GM12872 (cell line): ENCODE results near the gene PRPF40B.

Source experiments
- TF ChIP-seq, protein P1 (sequence below): IDR thresholded peaks from 3 replicates; pipeline ENCODE4 v1.5.1; 2011; ENCODE audit warnings: low read depth, mild to moderate bottlenecking, low read length, moderate library complexity; ENCODE audit not compliant: insufficient read depth

Gene PRPF40B

DNA sequence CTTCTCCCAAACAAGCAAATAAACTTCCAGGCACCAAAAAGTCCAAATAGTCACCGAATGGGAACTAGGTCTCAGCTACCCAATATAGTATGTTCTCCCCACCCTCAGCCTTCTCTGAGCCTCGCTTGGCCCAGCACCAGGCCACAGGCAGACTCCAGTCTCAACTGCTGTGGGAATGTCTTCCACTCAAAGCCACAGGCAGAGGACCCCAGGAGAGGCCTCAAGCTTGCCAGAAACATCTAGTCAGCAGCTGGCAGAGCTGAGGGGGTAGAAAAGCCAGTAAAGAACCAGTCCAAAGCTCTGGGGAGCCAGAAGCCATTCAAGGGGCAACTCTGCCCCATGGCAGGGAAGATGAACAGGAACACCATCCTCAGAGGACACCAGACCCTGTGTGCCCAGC lies 42.0 kb downstream of the PRPF40B start:
- TF ChIP-seq, protein P1, sequence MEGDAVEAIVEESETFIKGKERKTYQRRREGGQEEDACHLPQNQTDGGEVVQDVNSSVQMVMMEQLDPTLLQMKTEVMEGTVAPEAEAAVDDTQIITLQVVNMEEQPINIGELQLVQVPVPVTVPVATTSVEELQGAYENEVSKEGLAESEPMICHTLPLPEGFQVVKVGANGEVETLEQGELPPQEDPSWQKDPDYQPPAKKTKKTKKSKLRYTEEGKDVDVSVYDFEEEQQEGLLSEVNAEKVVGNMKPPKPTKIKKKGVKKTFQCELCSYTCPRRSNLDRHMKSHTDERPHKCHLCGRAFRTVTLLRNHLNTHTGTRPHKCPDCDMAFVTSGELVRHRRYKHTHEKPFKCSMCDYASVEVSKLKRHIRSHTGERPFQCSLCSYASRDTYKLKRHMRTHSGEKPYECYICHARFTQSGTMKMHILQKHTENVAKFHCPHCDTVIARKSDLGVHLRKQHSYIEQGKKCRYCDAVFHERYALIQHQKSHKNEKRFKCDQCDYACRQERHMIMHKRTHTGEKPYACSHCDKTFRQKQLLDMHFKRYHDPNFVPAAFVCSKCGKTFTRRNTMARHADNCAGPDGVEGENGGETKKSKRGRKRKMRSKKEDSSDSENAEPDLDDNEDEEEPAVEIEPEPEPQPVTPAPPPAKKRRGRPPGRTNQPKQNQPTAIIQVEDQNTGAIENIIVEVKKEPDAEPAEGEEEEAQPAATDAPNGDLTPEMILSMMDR, result no peak

DNA sequence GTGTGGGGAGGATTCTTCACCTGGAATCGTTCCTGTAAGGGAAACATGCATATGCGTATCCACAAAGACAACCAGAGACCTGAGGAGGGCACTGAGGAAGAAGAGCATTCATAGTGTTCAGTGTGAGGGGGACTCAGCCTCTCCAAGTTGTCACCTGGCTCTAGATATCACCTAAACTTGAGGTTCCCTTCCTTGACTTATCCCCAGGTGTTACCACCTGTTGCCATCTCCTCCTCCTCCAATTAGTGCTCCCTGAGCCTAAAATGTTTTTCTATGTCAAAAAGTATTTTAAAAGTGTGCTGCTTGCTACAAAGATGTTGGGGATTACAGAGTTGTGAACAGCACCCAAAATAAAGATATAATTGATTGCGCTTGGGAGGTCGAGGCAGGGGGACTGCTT lies 42.8 kb downstream of the PRPF40B start:
- TF ChIP-seq, protein P1, result no peak

GRCh38 chr12:49667325-49668090 lies 44.1 kb downstream of the PRPF40B start:
- TF ChIP-seq, protein P1, result no peak

GRCh38 chr12:49669796-49670195 lies 46.4 kb downstream of the PRPF40B start:
- TF ChIP-seq, protein P1, result no peak

- TF ChIP-seq, protein P1, result 0 out of 3 replicates have a peak, but pooled peaks have one; percentile 10
These were observed 47.8 kb downstream of the PRPF40B start for GRCh38 chr12:49671031-49671765.

DNA sequence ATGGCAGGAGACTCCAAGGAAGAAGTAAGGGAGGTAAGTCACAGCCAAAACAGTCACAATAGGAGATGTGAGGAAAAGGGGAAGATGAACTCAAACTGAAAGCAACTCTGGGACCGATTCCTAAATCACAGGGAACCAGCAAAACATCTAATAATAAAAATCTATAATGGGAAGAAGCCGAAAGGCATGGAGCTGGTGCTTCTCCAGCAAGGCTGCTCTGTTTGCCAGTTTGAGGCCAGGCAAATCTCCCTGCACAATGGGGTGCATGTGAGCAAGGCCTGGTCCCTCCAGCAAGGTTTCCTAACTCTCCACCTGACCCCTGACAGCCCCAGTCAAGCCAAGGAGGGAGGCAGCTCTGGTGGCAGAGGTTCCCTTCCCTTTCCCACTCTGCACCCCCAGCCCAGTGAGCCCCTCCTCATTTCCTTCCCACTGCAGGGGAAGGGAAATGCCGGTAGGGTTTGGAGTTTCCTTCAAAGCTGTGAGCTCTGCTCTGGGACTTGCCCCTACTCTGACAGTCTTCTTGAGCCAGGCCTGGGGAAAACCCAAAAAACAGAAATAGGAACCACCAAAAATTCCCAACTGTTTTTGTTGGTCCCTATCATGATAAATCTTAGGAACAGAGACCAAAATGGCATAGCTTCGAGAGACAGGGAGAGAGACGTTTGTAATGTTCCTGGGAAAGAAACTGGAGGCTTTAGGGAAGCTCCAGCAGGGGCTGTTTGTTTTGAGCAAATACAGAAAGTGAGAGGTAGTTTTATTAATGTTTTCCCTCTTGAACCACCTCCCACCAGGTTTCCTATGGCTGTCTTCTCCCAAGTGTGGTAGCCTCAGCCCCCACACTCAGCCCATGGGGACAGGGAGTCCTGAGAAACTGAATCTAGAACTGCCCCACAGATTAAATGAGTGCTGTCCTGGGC lies 49.2 kb downstream of the PRPF40B start:
- TF ChIP-seq, protein P1, result no peak
